T-helper 2 cell treated with Interferon-gamma antibody and Interleukin-4, amounts not matched to agents 5 μg/mL and 100 μg/mL, for 36 hours (primary cell): ENCODE data around the gene PCED1A.
"Not testable (repeated sequence)": the region's sequence is repeated elsewhere in the genome, so short reads cannot be mapped to it uniquely, and the experiment has no call there.

Experiments
- DNase-seq: peaks from one replicate; pipeline ENCODE4 v3.0.0; 2021; ENCODE audit warnings: low spot score
- H3K27ac Mint-ChIP-seq: one replicate; pipeline ENCODE4 v1.8.0; 2021; ENCODE audit warnings: mild to moderate bottlenecking, mixed read lengths
- H3K27me3 Mint-ChIP-seq: one replicate; pipeline ENCODE4 v1.8.0; 2021; ENCODE audit warnings: low read depth, mixed read lengths
- H3K36me3 Mint-ChIP-seq: one replicate; pipeline ENCODE4 v1.8.0; 2021; ENCODE audit warnings: low read depth, mixed read lengths
- H3K4me1 Mint-ChIP-seq: one replicate; pipeline ENCODE4 v1.8.0; 2021; ENCODE audit warnings: low read depth, mixed read lengths
- H3K4me3 Mint-ChIP-seq: one replicate; pipeline ENCODE4 v1.8.0; 2022; ENCODE audit warnings: mild to moderate bottlenecking, moderate library complexity, mixed read lengths
- H3K9me3 Mint-ChIP-seq: one replicate; pipeline ENCODE4 v1.8.0; 2021; ENCODE audit warnings: mixed read lengths

The PCED1A gene

GRCh38 chr20:2812189-2812588 lies 28.3 kb downstream of the PCED1A start:
- Mint-ChIP-seq H3K27me3 (peaks cover 43% of the 10 kb centered on the region), H3K27ac (no peak overlapping the region), H3K9me3 (peaks cover 16% of the 10 kb centered on the region), H3K36me3 (no peaks in the 10 kb centered on the region), H3K4me3 (no peak overlapping the region), H3K4me1 (peaks cover 2% of the 10 kb centered on the region)
- no peak for DNase-seq

- H3K36me3 Mint-ChIP-seq, result no peaks in the 10 kb centered on the region
- DNase-seq, result no peak
- peaks cover 2% of the 10 kb centered on the region for H3K4me1 Mint-ChIP-seq
- no peak overlapping the region for H3K4me3 Mint-ChIP-seq
- H3K27ac Mint-ChIP-seq, result no peak overlapping the region
- H3K9me3 Mint-ChIP-seq, result peaks cover 16% of the 10 kb centered on the region
- H3K27me3 Mint-ChIP-seq, result peaks cover 56% of the 10 kb centered on the region
Observed at GRCh38 chr20:2809690-2810089, 30.8 kb downstream of the PCED1A start.

GRCh38 chr20:2807929-2808328 lies 32.5 kb downstream of the PCED1A start:
- DNase-seq, H3K4me3 Mint-ChIP-seq, H3K4me1 Mint-ChIP-seq, H3K36me3 Mint-ChIP-seq, H3K27ac Mint-ChIP-seq: not testable (repeated sequence)
- peaks cover 58% of the 10 kb centered on the region for H3K27me3 Mint-ChIP-seq
- H3K9me3 Mint-ChIP-seq, result peaks cover 12% of the 10 kb centered on the region

GRCh38 chr20:2807019-2807418 lies 33.4 kb downstream of the PCED1A start:
- H3K36me3 Mint-ChIP-seq, result no peaks in the 10 kb centered on the region
- no peak overlapping the region for H3K4me3 Mint-ChIP-seq
- H3K4me1 Mint-ChIP-seq, result peaks cover 2% of the 10 kb centered on the region
- peaks cover 6% of the 10 kb centered on the region for H3K9me3 Mint-ChIP-seq
- H3K27ac Mint-ChIP-seq, result no peak overlapping the region
- peaks cover 59% of the 10 kb centered on the region for H3K27me3 Mint-ChIP-seq
- no peak for DNase-seq

GRCh38 chr20:2806351-2806701 lies 34.1 kb downstream of the PCED1A start:
- peaks cover 5% of the 10 kb centered on the region for H3K4me1 Mint-ChIP-seq
- H3K27me3 Mint-ChIP-seq, result peaks cover 62% of the 10 kb centered on the region
- H3K4me3 Mint-ChIP-seq, result no peak overlapping the region

GRCh38 chr20:2805689-2806350 lies 34.6 kb downstream of the PCED1A start:
- no peak for DNase-seq
- Mint-ChIP-seq H3K9me3 (no peaks in the 10 kb centered on the region), H3K4me3 (no peak overlapping the region), H3K36me3 (no peaks in the 10 kb centered on the region), H3K27ac (no peak overlapping the region), H3K27me3 (peaks cover 62% of the 10 kb centered on the region), H3K4me1 (peaks cover 10% of the 10 kb centered on the region)

More at GRCh38 chr20:2806351-2806701, 34.1 kb downstream of the PCED1A start:
- no peak for DNase-seq
- no peaks in the 10 kb centered on the region for H3K9me3 Mint-ChIP-seq
- no peaks in the 10 kb centered on the region for H3K36me3 Mint-ChIP-seq
- H3K27ac Mint-ChIP-seq, result no peak overlapping the region

- Mint-ChIP-seq H3K27me3 (peaks cover 64% of the 10 kb centered on the region), H3K4me1 (peaks cover 13% of the 10 kb centered on the region), H3K9me3 (no peaks in the 10 kb centered on the region), H3K4me3 (no peak overlapping the region), H3K27ac (no peak overlapping the region), H3K36me3 (peaks cover under 1% of the 10 kb centered on the region)
- no peak for DNase-seq
Observed at GRCh38 chr20:2804852-2805688, 35.4 kb downstream of the PCED1A start.

- DNase-seq, result no peak
- H3K27me3 Mint-ChIP-seq, result peaks cover 73% of the 10 kb centered on the region
- no peak overlapping the region for H3K27ac Mint-ChIP-seq
- peaks cover 2% of the 10 kb centered on the region for H3K36me3 Mint-ChIP-seq
- H3K9me3 Mint-ChIP-seq, result no peaks in the 10 kb centered on the region
- no peak overlapping the region for H3K4me3 Mint-ChIP-seq
- H3K4me1 Mint-ChIP-seq, result peaks cover 20% of the 10 kb centered on the region
Observed at GRCh38 chr20:2804041-2804828, 36.2 kb downstream of the PCED1A start.

- H3K4me3 Mint-ChIP-seq, result peak overlapping the region; percentile 75
Observed at GRCh38 chr20:2801286-2801728, 39.1 kb downstream of the PCED1A start.

GRCh38 chr20:2800521-2801285 lies 39.8 kb downstream of the PCED1A start, which contains the start of gene CPXM1:
Gene CPXM1, minus strand, starts transcription at chr20:2800627. Its CDS starts 55 bp downstream, at chr20:2800572.
- Mint-ChIP-seq H3K27me3 (peaks cover 58% of the 10 kb centered on the region), H3K4me3 (peak within 1 kb of the TSS; percentile 82), H3K9me3 (no peaks in the 10 kb centered on the region), H3K27ac (peak within 1 kb of the TSS; percentile 21), H3K4me1 (peaks cover 17% of the 10 kb centered on the region), H3K36me3 (peaks cover 2% of the 10 kb centered on the region)
- DNase-seq, result no peak

More at GRCh38 chr20:2801286-2801728, 39.1 kb downstream of the PCED1A start:
- H3K36me3 Mint-ChIP-seq, result peaks cover 2% of the 10 kb centered on the region
- H3K4me1 Mint-ChIP-seq, result peaks cover 17% of the 10 kb centered on the region
- H3K27me3 Mint-ChIP-seq, result peaks cover 62% of the 10 kb centered on the region
- H3K27ac Mint-ChIP-seq, result no peak overlapping the region
- H3K9me3 Mint-ChIP-seq, result no peaks in the 10 kb centered on the region
- no peak for DNase-seq

GRCh38 chr20:2799688-2800520 lies 40.6 kb downstream of the PCED1A start:
- Mint-ChIP-seq H3K27ac (peak overlapping the region; percentile 21), H3K4me1 (peaks cover 17% of the 10 kb centered on the region), H3K36me3 (peaks cover 2% of the 10 kb centered on the region), H3K9me3 (no peaks in the 10 kb centered on the region), H3K27me3 (peaks cover 53% of the 10 kb centered on the region), H3K4me3 (peak overlapping the region; percentile 82)
- no peak for DNase-seq

GRCh38 chr20:2799271-2799670 lies 41.2 kb downstream of the PCED1A start:
- peak overlapping the region; percentile 82 for H3K4me3 Mint-ChIP-seq
- peaks cover 2% of the 10 kb centered on the region for H3K36me3 Mint-ChIP-seq
- H3K9me3 Mint-ChIP-seq, result no peaks in the 10 kb centered on the region
- no peak for DNase-seq
- H3K4me1 Mint-ChIP-seq, result peaks cover 17% of the 10 kb centered on the region
- H3K27ac Mint-ChIP-seq, result no peak overlapping the region
- peaks cover 49% of the 10 kb centered on the region for H3K27me3 Mint-ChIP-seq
